ENCODE results near the gene CAMKK2.

- TF ChIP-seq CTCF (IDR thresholded peaks at IDR 0.05) (no peak), POLR2A (IDR thresholded peaks at IDR 0.05) (no peak)
Observed at GRCh38 chr12:121264951-121265515, 31.5 kb downstream of the CAMKK2 start.

Measured in suprapubic skin (tissue), 3 donors.